Urothelium cell line (cell line): ENCODE data around the gene ANO7.

Experiments used
- DNase-seq: peaks from one replicate; pipeline ENCODE4 v3.0.0; 2011; ENCODE audit warnings: low spot score, mixed read lengths
- FAIRE-seq: peaks from 2 replicates; lab custom pipeline; 2011; peaks lifted over from hg19 to GRCh38; lab: Jason Lieb, UNC

Gene ANO7

DNA sequence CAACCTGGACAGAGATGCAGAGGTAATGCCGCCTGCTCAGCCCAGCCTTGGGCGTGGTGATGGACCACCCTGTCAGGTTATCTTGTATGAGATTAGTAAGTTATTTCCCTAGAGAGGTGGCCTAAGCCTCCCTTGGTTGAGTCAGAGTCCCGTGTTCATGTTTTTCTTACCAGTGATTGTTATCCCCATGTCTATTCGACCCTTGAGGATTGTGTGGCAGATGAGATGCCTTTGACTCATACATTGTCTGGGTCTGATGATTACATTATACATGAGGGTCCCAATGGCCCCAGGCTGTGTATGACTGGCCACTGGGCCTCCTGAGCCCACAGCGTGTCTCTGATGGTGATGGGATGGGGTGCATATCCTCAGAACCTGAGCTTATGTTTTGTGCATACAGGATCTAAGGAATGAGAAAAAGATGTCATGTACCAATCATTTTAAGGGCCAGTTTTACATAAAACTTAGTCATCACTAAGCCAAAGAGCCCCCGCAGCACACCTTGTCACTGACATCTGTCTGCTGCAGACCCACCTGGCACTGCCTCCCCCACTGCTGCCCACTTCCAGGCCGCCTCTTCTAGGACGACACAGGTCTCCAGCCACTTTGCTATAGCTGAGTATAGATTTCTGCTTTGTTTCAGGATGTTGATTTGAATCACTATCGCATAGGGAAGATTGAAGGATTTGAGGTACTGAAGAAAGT lies 30.5 kb upstream of the ANO7 start:
- FAIRE-seq (no peak), DNase-seq (no peak)

DNA sequence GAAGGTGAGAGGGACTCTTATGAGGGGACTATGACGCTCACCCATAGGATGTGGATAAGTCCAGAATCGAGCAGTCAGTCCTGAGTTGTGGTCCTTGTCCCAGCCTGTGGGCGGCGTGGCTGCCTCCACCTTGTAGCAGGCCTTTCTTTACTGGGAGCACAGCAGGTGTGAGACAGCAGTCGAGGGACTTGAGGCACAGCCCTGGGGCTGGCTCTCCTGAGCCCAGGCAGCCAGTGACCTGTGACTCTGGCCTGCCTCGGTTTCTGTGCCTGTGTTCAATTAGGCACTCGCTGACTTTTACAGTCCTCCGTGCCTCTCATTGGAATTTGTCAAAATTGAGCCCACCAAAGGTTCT lies 30.0 kb upstream of the ANO7 start:
- FAIRE-seq (no peak), DNase-seq (no peak)

DNA sequence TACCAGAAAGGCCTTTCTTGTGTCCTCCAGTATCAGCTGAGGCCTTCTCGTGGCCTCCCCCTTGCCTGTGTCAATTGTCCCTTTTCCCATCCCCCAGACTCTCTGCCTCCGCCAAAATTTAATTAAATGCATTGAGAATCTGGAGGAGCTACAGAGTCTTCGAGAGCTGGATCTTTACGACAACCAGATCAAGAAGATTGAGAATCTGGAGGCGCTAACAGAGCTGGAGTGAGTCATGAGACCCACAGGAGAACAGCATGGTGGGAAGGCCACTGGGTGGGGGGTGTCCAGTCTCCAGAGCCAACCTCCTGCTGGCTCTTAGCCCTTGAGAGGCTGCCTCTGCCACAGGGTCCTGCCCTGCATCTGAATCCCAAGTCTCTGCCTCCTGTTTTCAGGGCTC lies 29.4 kb upstream of the ANO7 start:
- no peak for DNase-seq
- no peak for FAIRE-seq

DNA sequence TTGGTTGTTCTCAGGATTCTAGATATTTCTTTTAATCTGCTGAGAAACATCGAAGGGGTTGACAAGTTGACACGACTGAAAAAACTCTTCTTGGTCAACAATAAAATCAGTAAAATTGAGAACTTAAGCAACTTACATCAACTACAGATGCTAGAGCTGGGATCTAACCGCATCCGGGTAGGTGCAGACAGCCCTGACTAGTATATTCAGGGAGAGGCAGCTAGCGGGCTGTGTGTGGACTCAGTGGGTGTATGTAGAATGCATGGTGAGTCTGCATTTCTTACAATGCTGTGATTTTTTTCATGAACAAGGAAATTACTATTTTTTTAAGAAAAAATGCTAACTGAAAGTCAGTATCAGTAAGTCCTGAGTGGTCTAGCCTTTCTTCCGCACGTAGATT lies 28.2 kb upstream of the ANO7 start:
- FAIRE-seq (no peak), DNase-seq (no peak)

DNA sequence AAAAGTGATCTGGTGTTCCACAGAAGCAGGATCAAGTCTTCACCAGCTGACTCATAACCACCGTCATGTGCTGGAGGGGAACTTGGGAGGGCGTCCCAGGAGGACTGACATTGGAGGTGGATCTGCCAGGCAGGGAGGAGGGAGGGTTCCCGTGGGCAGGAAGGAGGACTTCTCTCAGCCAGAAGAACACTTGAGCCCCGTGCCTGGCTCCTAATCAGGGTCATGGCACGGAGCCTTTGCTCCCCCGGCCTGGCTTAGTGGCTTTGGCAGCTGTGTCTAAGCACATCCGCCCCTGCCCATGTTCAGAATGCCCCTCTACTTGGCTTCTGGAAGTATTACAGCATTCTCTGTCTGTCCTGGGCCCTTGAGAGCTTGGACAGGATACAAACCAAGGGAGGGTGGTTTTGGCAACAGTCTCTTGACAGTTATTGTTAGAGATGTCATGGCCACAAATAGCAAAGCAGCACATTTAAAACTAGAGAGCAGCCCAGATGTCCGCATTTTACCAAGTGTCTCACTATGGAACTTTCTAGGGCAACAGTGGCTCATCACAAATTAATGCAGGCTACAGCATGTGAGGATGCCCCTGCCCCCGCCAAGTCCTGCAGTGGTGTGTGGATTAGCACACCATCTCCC lies 26.7 kb upstream of the ANO7 start:
- DNase-seq (no peak), FAIRE-seq (no peak)

DNA sequence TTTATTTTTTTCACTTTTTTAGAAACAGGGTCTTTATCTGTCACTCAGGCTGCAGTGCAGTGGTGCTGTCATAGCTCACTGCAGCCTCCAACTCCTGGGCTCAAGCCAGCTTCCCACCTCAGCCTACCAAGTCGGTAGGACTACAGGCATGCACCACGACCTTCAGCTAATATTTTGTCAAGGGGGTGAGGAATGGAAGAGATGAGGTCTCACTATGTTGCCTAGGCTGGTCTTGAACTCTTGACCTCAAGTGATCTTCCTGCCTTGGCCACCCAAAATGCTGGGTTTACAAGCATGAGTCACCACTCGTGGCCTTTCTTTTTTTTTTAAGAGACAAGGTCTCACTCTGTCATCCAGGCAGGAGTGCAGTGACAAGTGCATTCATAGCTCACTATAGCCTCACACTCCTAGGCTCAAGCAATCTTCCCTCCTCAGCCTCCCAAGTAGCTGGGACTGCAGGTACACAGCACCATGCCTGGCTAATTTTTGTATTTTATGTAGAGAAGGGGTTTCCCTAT lies 24.8 kb upstream of the ANO7 start:
- DNase-seq (no peak), FAIRE-seq (no peak)

DNA sequence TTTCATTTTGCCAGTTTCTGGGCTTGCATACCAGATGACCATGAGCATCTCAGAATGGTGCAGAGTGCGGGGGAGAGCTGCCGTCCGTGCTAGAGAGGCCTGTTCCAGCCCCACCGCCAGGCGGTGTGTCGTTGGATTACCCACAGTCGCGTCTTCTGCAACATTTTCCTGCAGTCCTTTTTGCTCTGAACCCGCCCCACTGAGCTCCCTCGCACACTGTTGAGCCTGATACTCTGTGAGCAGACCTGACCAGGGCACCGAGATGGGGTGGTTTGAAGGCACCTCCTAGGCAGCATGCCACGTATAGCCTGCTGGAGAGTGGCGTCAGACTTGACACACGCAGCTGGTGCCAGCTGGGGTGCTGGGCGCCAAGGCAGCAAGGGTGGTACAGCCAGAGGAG lies 20.1 kb upstream of the ANO7 start:
- DNase-seq, result no peak
- no peak for FAIRE-seq

DNA sequence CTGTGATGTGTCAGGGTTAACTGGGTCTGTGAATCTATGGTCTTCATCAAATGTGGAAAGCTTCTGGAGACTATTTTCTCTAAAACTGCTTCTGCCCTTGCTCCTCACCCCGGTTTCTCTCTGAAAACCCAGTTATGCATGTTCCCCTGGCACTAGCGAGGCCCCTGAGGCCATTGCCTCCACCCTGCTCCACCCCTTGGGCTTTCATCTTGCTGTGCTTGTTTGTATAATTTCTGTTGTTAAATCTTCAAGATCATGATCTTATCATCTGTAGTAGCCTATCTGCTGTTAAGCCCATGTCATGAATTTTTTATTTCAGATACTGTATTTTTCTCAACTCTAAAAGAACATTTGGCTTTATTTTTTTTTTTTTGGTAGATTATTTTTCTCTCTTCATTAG lies 14.9 kb upstream of the ANO7 start:
- DNase-seq (no peak), FAIRE-seq (no peak)

DNA sequence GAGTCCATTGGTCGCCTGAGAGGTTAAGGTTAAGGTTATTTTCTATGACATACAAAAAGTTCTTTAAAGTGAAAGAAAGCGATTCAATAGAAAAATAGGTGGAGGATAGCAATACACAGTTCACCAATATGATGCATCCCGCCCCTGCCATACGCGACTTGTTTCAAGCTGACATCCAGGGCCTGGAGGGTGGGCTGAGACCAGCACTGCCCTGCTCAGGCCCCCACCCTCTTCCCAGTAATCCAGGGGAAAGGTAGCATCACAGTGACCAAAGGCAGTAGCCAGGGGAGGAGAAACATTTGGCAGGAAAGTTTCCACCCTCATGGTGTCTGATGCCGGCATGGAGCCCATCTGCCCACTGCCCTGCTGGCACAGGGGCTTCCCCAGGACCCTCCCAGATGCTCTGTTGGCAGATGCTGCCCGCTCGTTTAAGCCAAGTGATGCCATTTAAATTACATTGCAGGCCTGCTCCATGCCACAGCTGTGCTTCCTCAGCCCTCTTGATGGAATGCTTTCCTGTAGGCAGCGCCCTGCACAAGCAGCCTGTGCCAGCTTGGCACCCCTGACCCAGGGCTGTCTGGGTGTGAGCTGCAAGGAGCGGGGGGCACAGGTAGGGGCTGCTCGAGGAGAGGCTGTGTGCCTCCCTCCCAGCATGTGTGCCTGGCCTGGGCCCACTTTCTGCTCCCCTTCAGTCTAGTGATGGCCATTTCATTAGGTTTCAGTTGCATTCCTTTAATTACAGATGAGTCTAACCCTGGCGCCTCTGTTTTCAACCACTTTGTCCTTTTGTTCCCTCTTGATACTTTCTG lies 10.7 kb upstream of the ANO7 start:
- no peak for FAIRE-seq

DNA sequence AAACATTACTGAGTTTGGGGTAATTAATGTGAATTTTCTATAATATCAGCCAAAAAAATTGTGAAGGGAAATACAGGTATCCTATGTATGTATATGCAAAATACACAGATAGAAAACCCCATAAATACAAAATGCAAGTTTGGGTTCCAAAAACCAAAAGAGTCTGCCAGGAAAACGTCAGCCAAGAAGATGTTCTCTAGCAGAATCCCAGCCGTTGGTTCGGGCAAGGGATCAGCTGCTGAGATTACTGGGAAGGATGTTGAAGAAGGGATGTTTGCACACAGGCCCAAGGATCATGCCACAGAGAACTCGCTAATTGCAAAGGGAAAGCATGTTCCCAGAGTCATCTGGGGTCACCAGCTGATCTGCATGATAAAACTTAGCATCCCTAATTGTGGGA lies 9.5 kb upstream of the ANO7 start:
- no peak for FAIRE-seq
- no peak for DNase-seq

More for the DNA sequence above, 10.7 kb upstream of the ANO7 start:
- DNase-seq, result no peak

DNA sequence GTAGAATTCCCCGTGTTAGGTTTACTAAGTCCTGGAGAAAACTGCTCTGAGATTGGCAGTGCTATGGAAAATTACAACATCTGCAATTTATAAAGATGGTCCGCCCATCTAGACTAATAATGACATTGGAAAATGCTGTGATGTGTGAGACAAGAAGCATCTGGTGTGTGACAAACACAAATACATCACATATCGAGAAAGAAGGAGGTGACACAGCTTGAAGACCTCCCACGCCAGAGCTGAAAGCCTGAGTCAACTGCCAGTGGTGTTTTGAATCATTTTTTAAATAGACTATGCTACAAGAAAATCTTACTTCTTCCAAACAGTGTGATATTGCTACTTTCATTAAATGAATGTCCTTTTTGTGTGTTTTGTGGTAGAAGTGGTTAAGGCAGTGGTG lies 8.6 kb upstream of the ANO7 start:
- DNase-seq, result no peak
- FAIRE-seq, result no peak

DNA sequence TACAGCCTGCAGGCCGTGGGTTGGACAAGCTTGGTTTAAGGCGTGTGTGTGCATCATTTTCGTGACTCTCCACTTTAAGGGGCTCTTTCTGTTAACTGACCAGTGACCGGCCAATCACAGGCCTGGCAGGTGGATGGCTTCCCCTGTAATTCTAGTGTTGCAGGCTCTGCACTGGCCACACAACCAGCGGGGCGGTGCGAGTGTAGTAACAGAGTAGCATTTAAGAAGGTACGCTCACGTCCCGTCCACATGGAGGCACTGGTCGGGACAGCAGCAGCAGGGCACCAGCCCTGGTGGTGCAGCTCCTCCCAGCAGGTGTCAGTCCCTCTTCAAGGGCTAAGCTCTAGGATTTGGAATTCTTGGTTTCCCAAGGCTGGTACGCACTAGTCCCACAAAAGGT lies 8.0 kb upstream of the ANO7 start:
- DNase-seq, result no peak
- FAIRE-seq, result no peak

DNA sequence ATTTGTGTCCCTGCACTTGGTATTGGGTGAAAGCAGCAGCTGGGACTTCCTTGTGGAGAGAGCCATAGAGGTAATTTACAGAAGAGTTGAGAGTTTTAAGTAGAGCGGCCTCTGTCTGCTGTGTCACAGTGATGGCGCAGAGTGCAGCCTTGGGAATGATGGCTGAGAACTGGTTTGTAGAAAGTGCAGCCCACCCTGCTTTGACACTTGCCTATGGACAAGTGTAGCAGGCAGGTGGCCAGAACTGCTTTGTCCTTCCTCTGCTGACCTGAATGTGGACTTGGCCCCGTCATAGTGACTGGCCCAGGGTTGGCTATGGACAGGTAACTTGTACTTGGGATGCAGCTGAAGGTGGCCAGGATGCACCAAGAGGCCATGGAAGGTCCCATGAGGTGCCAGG lies 6.4 kb upstream of the ANO7 start:
- no peak for FAIRE-seq
- no peak for DNase-seq

DNA sequence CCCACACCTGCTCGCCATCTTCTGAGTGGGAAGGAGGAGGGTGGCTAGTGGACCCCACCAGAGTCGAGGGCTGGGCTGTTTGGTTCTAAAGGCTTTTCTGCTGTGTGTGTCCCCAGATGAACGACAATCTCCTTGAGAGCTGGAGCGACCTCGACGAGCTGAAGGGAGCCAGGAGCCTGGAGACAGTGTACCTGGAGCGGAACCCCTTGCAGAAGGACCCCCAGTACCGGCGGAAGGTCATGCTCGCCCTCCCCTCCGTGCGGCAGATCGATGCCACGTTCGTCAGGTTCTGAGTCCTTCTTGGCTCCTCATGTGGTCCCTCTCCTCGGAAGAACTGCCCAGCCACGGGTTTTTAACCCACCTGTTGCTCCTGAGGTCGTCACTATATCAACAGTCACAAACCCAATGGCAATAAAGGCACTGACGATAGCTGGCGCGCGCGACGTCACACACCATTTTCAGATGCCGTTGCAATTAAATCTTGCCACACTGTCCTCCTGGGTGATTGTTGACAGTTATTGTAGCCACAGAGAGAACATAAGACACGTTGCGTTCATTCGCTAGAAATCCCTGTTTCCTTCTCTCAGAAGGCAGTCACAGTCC lies 5.8 kb upstream of the ANO7 start:
- no peak for FAIRE-seq

DNA sequence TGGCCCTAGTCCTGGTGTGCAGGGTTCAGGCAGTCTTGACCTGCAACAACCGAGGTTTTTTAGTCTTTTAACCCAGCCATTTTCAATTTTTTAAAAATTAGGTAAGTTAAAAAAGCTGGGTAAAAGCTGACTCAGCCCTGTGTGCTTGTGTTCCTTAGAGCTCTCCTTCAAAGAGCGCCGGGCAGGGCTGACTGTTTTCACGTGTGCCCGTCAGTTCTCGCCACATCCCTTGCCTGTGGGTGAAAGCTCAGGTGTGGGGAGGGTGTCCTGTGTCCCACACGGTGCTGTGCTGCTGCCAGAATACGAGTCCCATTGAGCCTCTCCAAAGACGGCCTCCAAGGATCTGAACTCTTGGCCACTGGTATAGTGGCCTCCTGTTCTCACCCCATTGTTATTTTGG lies 5.3 kb upstream of the ANO7 start:
- no peak for FAIRE-seq

More for the DNA sequence above, 5.8 kb upstream of the ANO7 start:
- DNase-seq, result no peak

DNA sequence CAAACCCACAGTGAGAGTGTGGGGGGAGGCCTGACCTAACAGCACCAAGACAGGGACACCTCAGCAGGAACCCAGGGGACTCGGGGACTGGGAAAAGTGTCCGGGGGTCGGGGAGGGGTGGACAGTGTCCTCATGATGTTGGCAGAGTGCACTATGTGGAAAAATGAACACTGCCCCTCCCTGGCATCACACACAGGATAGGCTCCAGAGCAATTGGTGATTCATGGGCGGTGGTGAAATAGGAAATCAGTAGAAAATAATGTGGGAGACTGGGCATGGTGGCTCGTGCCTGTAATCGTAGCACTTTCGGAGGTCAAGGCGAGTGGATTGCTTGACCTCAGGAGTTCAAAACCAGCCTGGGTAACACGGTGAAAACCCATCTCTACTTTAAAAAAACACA lies 3.6 kb upstream of the ANO7 start:
- DNase-seq (no peak), FAIRE-seq (no peak)

More for the DNA sequence above, 5.3 kb upstream of the ANO7 start:
- no peak for DNase-seq

DNA sequence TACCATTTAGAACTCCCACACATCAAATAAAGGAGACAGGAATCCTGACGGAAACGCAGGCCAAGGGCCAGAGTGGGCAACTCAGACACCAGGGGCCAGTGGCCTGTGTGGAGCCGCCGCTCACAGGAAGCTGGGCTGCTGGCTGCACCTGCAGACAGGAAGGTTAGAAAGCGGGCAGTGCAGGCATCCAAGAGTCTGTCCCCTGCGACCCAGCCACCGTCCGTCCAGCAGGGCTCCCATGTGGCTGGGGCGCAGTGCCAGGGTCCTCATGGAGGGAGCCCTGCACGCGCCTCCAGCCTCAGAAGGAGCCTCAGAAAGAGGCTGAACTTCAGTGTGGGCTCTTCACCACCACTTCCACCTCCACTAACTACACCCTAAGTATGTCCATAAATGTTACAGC lies 2.5 kb upstream of the ANO7 start:
- no peak for FAIRE-seq

DNA sequence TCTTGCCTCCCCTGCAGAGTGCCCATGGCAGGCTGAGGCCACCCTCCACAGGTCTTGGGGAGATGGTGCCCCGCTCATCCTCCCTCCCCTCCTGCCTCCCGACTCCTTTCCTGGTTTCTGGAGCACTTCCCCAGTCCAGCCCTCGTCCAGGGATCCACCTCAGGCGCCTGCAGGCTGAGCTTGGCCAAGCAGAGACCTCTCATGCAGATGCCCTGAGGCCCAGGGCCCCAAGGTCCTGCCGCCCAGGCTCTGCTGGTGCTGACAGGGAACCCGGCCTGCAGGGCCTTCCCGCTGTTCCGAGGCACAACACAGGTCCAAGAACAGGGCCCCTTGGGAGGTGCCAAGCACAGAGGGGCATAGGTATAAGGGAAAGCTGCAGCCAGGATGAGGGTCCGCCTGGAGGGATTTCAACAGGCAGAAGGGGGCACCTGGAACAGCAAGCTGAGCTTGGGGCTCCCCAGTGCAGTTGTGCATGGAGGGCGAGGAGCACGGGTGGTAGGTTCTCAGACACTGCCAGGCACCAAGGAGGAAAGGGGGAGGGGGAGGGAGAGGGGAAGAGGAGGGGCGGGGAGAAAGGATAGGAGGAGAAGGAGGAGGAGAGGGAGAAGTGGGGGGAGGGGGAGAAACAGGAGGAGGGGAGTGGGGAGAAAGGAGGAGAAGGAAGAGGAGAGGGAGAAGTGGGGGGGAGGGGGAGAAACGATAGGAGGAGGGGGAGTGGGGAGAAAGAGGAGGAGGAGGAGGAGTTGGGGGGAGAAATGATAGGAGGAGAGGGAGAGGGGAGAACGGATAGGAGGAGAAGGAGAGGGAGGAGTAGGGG lies 1.2 kb upstream of the ANO7 start:
- DNase-seq (no peak), FAIRE-seq (no peak)

More for the DNA sequence above, 2.5 kb upstream of the ANO7 start:
- DNase-seq, result no peak

DNA sequence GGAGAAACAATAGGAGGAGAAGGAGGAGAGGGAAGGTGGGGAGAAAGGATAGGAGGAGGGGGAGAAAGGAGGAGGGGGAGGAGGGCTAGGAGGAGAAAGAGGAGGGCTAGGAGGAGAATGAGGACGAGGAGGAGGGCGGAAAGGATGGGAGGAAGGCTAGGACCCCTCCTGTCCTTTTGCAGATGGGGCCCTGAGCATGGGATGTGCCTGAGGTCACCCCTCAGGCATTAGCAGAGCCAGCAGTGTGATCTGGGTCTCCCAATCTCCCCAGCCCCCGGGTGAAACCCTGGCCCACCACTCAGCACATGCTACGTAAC lies 601 bp upstream of the ANO7 start:
- FAIRE-seq (no peak), DNase-seq (no peak)

DNA sequence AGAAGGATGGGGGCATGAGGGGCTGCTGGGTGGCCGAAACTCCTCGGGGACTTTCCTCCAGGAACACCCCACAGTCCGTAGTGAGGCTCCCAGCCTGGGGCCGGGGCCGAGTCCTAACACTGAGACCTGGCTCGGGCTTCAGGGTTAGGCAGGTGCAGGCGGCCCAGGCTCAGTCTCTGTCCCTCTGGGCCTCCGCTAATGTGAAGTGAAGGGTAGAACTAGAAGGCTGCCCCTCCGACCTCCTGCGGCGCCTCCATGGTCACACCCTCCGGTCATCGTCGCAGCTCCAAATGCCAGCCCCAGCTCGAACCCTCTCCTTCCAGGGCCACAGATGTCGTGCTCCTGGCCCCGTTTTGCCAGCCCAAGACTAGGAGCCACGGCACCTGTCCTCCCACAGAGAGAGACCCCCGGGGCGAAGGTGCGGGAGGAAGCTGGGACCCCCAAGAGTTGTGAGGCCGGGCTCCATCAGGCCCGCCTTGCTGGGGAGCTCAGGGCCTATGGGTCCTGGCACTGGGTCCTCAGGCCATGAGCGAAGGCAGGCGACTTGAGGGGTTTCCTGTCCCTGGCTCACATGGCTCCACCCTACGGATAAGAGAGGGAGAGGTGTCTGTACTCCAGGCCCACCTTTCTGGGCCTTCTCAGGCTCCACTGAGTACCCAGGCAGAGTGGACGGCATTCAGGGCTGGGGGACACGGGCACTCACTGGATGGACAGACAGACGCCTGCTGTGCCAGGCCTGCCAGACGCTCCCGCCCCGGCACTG lies 797 bp downstream of the ANO7 start:
- no peak for FAIRE-seq
- no peak for DNase-seq
